Common myeloid progenitor, CD34-positive (primary cell): ENCODE measurements around the gene PCDHGA2.

Experiments
- CTCF ChIA-PET: fragments of 350-600 bp; sonication (Branson Sonifier 250); formaldehyde crosslinking; loops from one replicate; lab custom pipeline; 2021; ENCODE audit warnings: antibody characterized with exemption; lab: Charles Lee
- POLR2A ChIA-PET: fragments of 350-600 bp; sonication (Branson Sonifier 250); formaldehyde crosslinking; loops from one replicate; lab custom pipeline; 2021; ENCODE audit warnings: antibody characterized with exemption; lab: Charles Lee
- DNase-seq, 3 donors: peaks; one replicate each; pipeline versions ENCODE4 v3.0.0 to v3.0.0-alpha.2; 2013
- H3K27ac ChIP-seq, 2 experiments: 1 replicate in 1 of 2; 2 replicates in 1 of 2; pipeline ENCODE4 v1.7.0; 2013; ENCODE audit warnings: inconsistent platforms in 2 of 2, low read length in 2 of 2, mild to moderate bottlenecking in 2 of 2, low read depth in 1 of 2, moderate library complexity in 1 of 2; ENCODE audit not compliant: severe bottlenecking in 2 of 2, insufficient read depth in 1 of 2, poor library complexity in 1 of 2
- H3K27me3 ChIP-seq, 5 experiments: replicated peaks in 2 of 5; 1 replicate in 3 of 5; 2 replicates in 2 of 5; pipeline versions ENCODE4 v1.6.1 to v1.7.0; 2013; ENCODE audit warnings: low read length in 4 of 5, mild to moderate bottlenecking in 2 of 5, moderate library complexity in 2 of 5, inconsistent platforms in 1 of 5; ENCODE audit not compliant: insufficient read depth in 5 of 5, control insufficient read depth in 4 of 5
- H3K36me3 ChIP-seq, 4 experiments: 1 replicate in 2 of 4; 2 replicates in 2 of 4; pipeline versions ENCODE4 v1.6.1 to v1.7.0; 2013; ENCODE audit warnings: low read length in 3 of 4, control low read depth in 1 of 4, mild to moderate bottlenecking in 1 of 4; ENCODE audit not compliant: control insufficient read depth in 4 of 4, insufficient read depth in 4 of 4
- H3K4me1 ChIP-seq, 4 experiments: 1 replicate in 3 of 4; 2 replicates in 1 of 4; pipeline versions ENCODE4 v1.6.1 to v1.7.1; 2013; ENCODE audit warnings: low read length in 3 of 4, mild to moderate bottlenecking in 3 of 4, control low read depth in 1 of 4, inconsistent platforms in 1 of 4, moderate library complexity in 1 of 4; ENCODE audit not compliant: control insufficient read depth in 4 of 4, insufficient read depth in 4 of 4; ENCODE audit errors: control extremely low read depth in 1 of 4
- H3K4me3 ChIP-seq, 7 experiments: 1 replicate in 4 of 7; 2 replicates in 3 of 7; pipeline versions ENCODE4 v1.5.1 to v1.7.0; 2013; ENCODE audit warnings: mild to moderate bottlenecking in 7 of 7, low read length in 6 of 7, moderate library complexity in 6 of 7, inconsistent platforms in 2 of 7, low read depth in 2 of 7, control low read depth in 1 of 7; ENCODE audit not compliant: insufficient read depth in 4 of 7, control insufficient read depth in 1 of 7; ENCODE audit errors: extremely low read depth in 1 of 7
- H3K9me3 ChIP-seq, 5 experiments: 1 replicate in 4 of 5; 2 replicates in 1 of 5; pipeline versions ENCODE4 v1.6.1 to v1.7.1; 2013; ENCODE audit warnings: low read length in 4 of 5, mild to moderate bottlenecking in 2 of 5, inconsistent platforms in 1 of 5, low read depth in 1 of 5, moderate library complexity in 1 of 5; ENCODE audit not compliant: control insufficient read depth in 4 of 5, insufficient read depth in 2 of 5; ENCODE audit errors: control extremely low read depth in 1 of 5
- WGBS: methylation state at CpG from one replicate; pipeline ENCODE4 v1.1.5; 2013; ENCODE audit not compliant: insufficient coverage; 5-methylcytosine and 5-hydroxymethylcytosine counted together

Gene PCDHGA2

DNA sequence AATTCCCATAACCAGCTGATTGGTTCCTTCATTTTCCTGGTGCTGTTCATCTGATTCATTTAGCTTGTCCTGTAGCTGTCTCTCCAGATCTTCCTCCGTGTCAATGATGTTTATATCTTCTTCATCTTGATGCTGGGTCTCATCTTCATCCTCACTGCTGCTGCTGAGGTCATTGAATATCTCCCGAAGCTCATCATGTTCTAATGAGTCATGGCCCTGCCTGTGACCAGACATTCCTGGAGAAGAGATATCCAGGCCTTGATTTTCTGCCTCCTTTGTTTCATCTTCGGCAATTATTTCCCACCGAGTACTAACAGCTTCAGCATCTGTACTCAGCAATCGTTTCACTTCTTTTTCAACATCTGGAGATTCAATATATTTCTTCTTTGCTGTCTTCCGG lies 19.4 kb upstream of the PCDHGA2 start:
- POLR2A ChIA-PET, result no interaction called here
- Histone ChIP-seq H3K27ac (no peak overlapping the region), H3K4me1 (peaks cover 0 to 5% (median 0%) of the 10 kb centered on the region in 4 experiments), H3K27me3 (no peaks in the 10 kb centered on the region), H3K36me3 (peaks cover 11 to 38% (median 24%) of the 10 kb centered on the region in 4 experiments), H3K9me3 (peaks cover 20 to 72% (median 45%) of the 10 kb centered on the region in 5 experiments), H3K4me3 (peak overlapping the region in 1 of 7 experiments; percentile 19)
- no peak for DNase-seq
- 98% methylated on average over 6 of the region's 6 CpGs for WGBS
- CTCF ChIA-PET, result interaction anchor here (1.2 to 3.5 kb wide), 12 partner anchors 15 to 245 kb away, joined by 3 to 12 read pairs (median 6); partner anchors contain the start of genes PCDHGA10, PCDHGA11, PCDHGA12 and PCDHGA2

GRCh38 chr5:141319699-141320098 lies 18.9 kb upstream of the PCDHGA2 start:
- peaks cover 11 to 36% (median 24%) of the 10 kb centered on the region in 4 experiments for H3K36me3 ChIP-seq
- H3K27ac ChIP-seq, result no peak overlapping the region
- 85% methylated on average over 5 of the region's 5 CpGs for WGBS
- POLR2A ChIA-PET, result interaction anchor here (1.2 kb wide), 1 partner anchor 299 kb away, joined by 3 read pairs; the partner anchor contains the start of gene DIAPH1
- CTCF ChIA-PET, result interaction anchor here (0.8 to 3.5 kb wide), 21 partner anchors 8 to 244 kb away, joined by 3 to 12 read pairs (median 5); partner anchors contain the start of genes PCDHGA10, PCDHGA11, PCDHGA12 and PCDHGA2
- peak overlapping the region in 6 of 7 experiments; percentile 80 to 97 (median 88) for H3K4me3 ChIP-seq
- DNase-seq, result no peak
- H3K27me3 ChIP-seq, result no peaks in the 10 kb centered on the region
- H3K9me3 ChIP-seq, result peaks cover 18 to 73% (median 44%) of the 10 kb centered on the region in 5 experiments
- peaks cover 0 to 5% (median 0%) of the 10 kb centered on the region in 4 experiments for H3K4me1 ChIP-seq

DNA sequence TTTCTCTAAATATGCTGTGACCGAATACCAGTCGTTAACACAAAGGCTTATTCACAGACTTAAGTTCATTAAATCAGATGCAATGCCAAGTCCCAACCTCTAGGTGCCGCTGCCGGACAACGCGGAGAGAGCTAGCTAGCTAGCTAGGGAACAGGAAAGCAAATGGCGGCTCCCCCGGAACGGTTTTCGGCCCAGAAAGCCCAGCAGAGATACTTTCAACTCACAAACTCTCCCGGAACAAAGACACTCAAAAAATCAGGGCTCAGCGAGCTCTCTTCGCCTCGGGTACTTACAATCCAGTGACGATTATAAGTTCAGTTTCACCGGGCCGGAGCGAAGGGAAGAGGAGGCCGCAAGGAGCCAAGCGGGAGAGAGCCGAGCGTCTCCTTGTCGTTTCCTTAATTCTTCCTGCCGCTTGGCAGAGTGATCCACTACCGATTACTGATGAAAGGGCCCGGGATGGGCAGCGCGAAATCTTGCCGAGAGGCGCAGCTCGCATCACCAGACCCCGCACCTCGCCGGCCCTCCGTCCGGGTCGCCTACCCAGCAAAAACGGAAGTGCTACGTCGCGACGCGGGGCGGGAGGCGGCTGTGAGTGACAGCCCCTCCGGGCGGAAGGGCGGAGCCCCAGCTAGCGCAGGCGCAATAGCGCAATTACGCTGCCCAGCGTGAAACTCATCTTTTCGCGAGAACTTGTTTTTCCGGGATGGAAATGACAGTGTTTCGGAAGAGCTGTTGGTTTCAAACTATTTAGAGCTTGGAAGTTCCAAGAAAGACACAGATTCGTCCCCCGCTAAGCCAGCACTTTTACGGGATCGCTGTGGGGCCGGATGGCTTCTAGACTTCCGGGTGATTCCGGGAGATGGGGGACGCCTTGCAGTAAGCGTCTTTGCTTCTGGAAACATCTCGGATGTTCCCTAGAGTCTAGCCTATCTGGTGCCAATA lies 18.1 kb upstream of the PCDHGA2 start, which contains the start of gene TAF7:
Gene TAF7, minus strand, starts transcription at position 560 of the 945 bp plus-strand sequence. CDS start 740 bp downstream, outside the sequence.
- peak within 1 kb of the TSS; percentile 99 for H3K27ac ChIP-seq
- peaks cover 0 to 5% (median 0%) of the 10 kb centered on the region in 4 experiments for H3K4me1 ChIP-seq
- peak; percentile 96 to 98 (median 97) for DNase-seq
- H3K36me3 ChIP-seq, result peaks cover 11 to 32% (median 22%) of the 10 kb centered on the region in 4 experiments
- peaks cover 12 to 70% (median 37%) of the 10 kb centered on the region in 5 experiments for H3K9me3 ChIP-seq
- ChIA-PET CTCF (interaction anchor here (0.5 to 3.5 kb wide), 24 partner anchors 9 to 243 kb away, joined by 3 to 12 read pairs (median 4); partner anchors contain the start of genes PCDHGA10, PCDHGA11, PCDHGA12 and PCDHGA2), POLR2A (interaction anchor here (1.2 kb wide), 1 partner anchor 298 kb away, joined by 3 read pairs; the partner anchor contains the start of gene DIAPH1)
- WGBS, result under 1% methylated on average over 65 of the region's 67 CpGs
- H3K27me3 ChIP-seq, result no peaks in the 10 kb centered on the region
- H3K4me3 ChIP-seq, result peak within 1 kb of the TSS; percentile 62 to 97 (median 87)

DNA sequence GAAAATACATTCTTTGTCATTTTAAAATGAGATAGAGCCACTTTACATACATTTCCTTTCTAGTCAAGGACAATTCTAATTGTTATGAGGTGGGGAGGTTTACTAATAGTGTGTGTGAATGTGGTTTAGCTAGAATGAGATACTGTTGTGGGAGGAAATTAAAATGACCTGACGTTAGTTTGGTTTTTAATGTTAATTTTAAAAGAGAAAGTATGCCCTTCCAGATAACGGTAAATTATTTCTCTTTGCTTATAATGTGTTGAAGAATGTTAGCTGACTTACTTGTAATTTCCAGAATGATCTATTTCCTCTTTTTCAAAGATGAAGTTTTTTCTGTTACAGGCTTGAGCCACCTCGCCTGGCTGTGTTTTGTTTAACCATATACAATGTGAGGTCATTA lies 16.3 kb upstream of the PCDHGA2 start:
- Histone ChIP-seq H3K4me1 (peaks cover 0 to 5% (median 0%) of the 10 kb centered on the region in 4 experiments), H3K36me3 (peaks cover 11 to 22% (median 16%) of the 10 kb centered on the region in 4 experiments), H3K27me3 (peaks cover 0 to 4% (median 3%) of the 10 kb centered on the region in 5 experiments), H3K27ac (no peak overlapping the region), H3K4me3 (no peak overlapping the region), H3K9me3 (peaks cover 11 to 61% (median 39%) of the 10 kb centered on the region in 5 experiments)
- POLR2A ChIA-PET, result no interaction called here
- DNase-seq, result no peak
- CTCF ChIA-PET, result interaction anchor here (1.0 kb wide), 1 partner anchor 246 kb away, joined by 3 read pairs; no protein-coding TSS in a partner anchor
- 100% methylated on average over 2 of the region's 3 CpGs for WGBS

DNA sequence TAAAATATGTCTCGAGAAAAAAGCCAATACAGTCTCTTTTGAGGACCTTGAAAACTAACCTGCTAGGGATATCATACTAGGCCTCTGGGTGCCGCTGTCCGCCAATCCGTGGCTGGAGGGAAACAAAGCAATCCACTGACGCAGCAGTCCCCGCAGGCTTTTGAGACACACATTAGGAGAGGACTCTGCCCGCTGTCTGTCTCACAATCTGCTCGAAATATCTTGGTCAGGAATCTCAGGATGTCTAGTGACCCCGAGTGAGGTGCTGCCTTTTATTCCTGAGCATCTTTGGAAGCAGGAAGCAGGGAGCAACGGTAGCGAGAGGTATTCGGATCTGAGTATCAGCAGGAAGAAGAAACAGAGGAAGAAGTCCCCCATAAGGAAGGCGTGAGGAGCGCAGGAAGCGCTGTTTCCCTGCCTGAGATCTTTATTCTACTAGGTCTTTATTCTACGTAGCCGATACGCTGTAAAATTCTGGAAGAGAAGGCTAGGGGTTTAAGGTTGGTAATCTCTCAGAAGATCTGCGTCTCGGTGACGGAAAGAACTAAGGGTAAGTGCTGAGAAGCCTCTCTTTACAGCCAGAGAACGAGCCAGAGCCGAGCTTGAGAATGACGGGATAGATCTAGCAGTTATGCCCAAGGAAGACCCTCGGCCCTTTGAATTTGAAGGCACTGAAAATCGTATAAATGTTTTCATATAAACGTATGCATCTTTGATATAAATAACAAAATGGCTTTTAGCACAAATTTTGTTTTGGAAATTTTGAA lies 12.3 kb upstream of the PCDHGA2 start:
- no peaks in the 10 kb centered on the region for H3K4me1 ChIP-seq
- peaks cover 1 to 67% (median 36%) of the 10 kb centered on the region in 5 experiments for H3K9me3 ChIP-seq
- ChIA-PET CTCF (interaction anchor here (1.2 kb wide), 1 partner anchor 36 kb away, joined by 3 read pairs; no protein-coding TSS in a partner anchor), POLR2A (no interaction called here)
- no peak overlapping the region for H3K27ac ChIP-seq
- peak overlapping the region in 6 of 7 experiments; percentile 32 to 74 (median 54) for H3K4me3 ChIP-seq
- 5% methylated on average over 21 of the region's 27 CpGs for WGBS
- peaks cover under 1 to 32% (median 10%) of the 10 kb centered on the region in 5 experiments for H3K27me3 ChIP-seq
- DNase-seq, result peak; percentile 57 to 83 (median 72)
- H3K36me3 ChIP-seq, result no peaks in the 10 kb centered on the region

DNA sequence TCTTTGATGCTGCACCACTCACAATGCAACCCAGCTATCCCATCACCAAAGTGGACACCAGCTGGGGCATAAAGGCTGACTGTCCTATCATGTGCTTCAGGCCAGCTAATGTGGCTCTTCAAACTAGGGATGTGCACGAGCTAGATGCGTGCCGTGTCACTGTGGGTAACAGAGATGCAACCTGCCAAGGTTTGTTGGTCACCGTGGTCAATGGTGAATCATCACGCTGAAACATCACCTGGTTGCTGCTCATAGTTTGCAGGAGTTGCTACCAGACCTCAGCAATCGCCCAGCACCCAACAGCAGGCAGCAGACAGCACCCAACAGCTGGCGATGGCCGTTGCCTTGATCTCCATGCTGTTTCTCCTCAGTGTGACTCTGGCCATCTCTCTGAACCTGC lies 10.3 kb upstream of the PCDHGA2 start:
- POLR2A ChIA-PET, result no interaction called here
- peaks cover 9 to 51% (median 12%) of the 10 kb centered on the region in 5 experiments for H3K27me3 ChIP-seq
- 81% methylated on average over 8 of the region's 8 CpGs for WGBS

More for the DNA sequence above, 10.3 kb upstream of the PCDHGA2 start:
- H3K4me1 ChIP-seq, result no peaks in the 10 kb centered on the region
- peaks cover 4 to 75% (median 50%) of the 10 kb centered on the region in 5 experiments for H3K9me3 ChIP-seq
- peak in 1 of 3 donors; percentile 20 for DNase-seq
- no peaks in the 10 kb centered on the region for H3K36me3 ChIP-seq
- CTCF ChIA-PET, result interaction anchor here (1.2 to 1.8 kb wide), 4 partner anchors 10 to 236 kb away, joined by 3 to 5 read pairs (median 4); partner anchors contain the start of gene PCDHGA3
- no peak overlapping the region for H3K27ac ChIP-seq
- no peak overlapping the region for H3K4me3 ChIP-seq
